HEK293 (cell line): ENCODE data around the gene RLF.

Source experiments
- CTCF ChIA-PET: fragments of 350-600 bp; formaldehyde crosslinking; extraction: SDS; loops from one replicate; lab custom pipeline; 2021; ENCODE audit warnings: antibody characterized with exemption; lab: Yijun Ruan, JAX
- POLR2A ChIA-PET: fragments of 300-600 bp; formaldehyde crosslinking; extraction: SDS; loops from one replicate; lab custom pipeline; 2020; ENCODE audit warnings: antibody characterized with exemption, inconsistent platforms; lab: Yijun Ruan, JAX
- H3K27ac ChIP-seq: fragments of 200-500 bp; sonication (Bioruptor generic); 2 replicates; pipeline ENCODE4 v1.5.1; 2014; ENCODE audit warnings: low read depth, low read length, control low read depth, inconsistent platforms; ENCODE audit errors: extremely low read depth
- H3K36me3 ChIP-seq, 2 experiments: fragments of 200-500 bp in 1 of 2; sonication (Bioruptor generic) in 1 of 2; 1 replicate in 1 of 2; 2 replicates in 1 of 2; pipeline ENCODE4 v1.5.1; 2014 to 2017; ENCODE audit warnings: inconsistent platforms in 2 of 2, low read length in 2 of 2; ENCODE audit not compliant: control insufficient read depth in 2 of 2, insufficient read depth in 1 of 2
- H3K4me1 ChIP-seq: fragments of 200-500 bp; sonication (Bioruptor generic); 2 replicates; pipeline ENCODE4 v1.5.1; 2014; ENCODE audit warnings: mild to moderate bottlenecking, low read length, inconsistent platforms; ENCODE audit not compliant: control insufficient read depth, insufficient read depth
- H3K4me3 ChIP-seq: 2 replicates; pipeline ENCODE4 v1.5.1; 2011; ENCODE audit warnings: low read depth, mild to moderate bottlenecking, control low read depth, low read length, moderate library complexity
- H3K9me3 ChIP-seq: fragments of 200-500 bp; sonication (Bioruptor generic); 2 replicates; pipeline ENCODE4 v1.5.1; 2014; ENCODE audit warnings: low read depth, low read length, inconsistent platforms; ENCODE audit not compliant: control insufficient read depth, insufficient read depth
- GLIS1 ChIP-seq: fragments of 450-650 bp; formaldehyde crosslinking; IDR thresholded peaks from 2 replicates; pipeline ENCODE4 v1.5.1; 2016; ENCODE audit warnings: missing biosample characterization, missing genetic modification characterization
- HOXD13 ChIP-seq: sonication (generic); formaldehyde crosslinking; IDR thresholded peaks from 2 replicates; pipeline ENCODE4 v1.8.0; 2022; ENCODE audit warnings: missing genetic modification reagents, borderline replicate concordance
- KLF8 ChIP-seq: fragments of 450-650 bp; formaldehyde crosslinking; IDR thresholded peaks from 2 replicates; pipeline ENCODE4 v1.5.1; 2016; ENCODE audit warnings: missing biosample characterization, missing genetic modification characterization
- PRDM1 ChIP-seq: fragments of 450-650 bp; formaldehyde crosslinking; IDR thresholded peaks from 2 replicates; pipeline ENCODE4; 2016; ENCODE audit warnings: missing biosample characterization, missing genetic modification characterization
- PRDM4 ChIP-seq: fragments of 450-650 bp; formaldehyde crosslinking; IDR thresholded peaks from 2 replicates; pipeline ENCODE4 v1.5.1; 2017; ENCODE audit warnings: missing biosample characterization, missing genetic modification characterization
- RBAK ChIP-seq: fragments of 450-650 bp; formaldehyde crosslinking; IDR thresholded peaks from 2 replicates; pipeline ENCODE4 v1.5.1; 2016; ENCODE audit warnings: missing biosample characterization, missing genetic modification characterization
- SP7 ChIP-seq: fragments of 450-650 bp; formaldehyde crosslinking; IDR thresholded peaks from 2 replicates; pipeline ENCODE4 v1.5.1; 2016; ENCODE audit warnings: missing biosample characterization, missing genetic modification characterization
- ZBTB17 ChIP-seq: fragments of 450-650 bp; formaldehyde crosslinking; IDR thresholded peaks from 2 replicates; pipeline ENCODE4 v1.5.1; 2016; ENCODE audit warnings: missing biosample characterization, missing genetic modification characterization
- ZNF121 ChIP-seq: fragments of 450-650 bp; formaldehyde crosslinking; IDR thresholded peaks from 2 replicates; pipeline ENCODE4 v1.5.1; 2016; ENCODE audit warnings: missing biosample characterization, missing genetic modification characterization
- ZNF140 ChIP-seq: fragments of 450-650 bp; formaldehyde crosslinking; IDR thresholded peaks from 2 replicates; pipeline ENCODE4 v1.5.1; 2016; ENCODE audit warnings: missing biosample characterization, missing genetic modification characterization
- ZNF239 ChIP-seq: fragments of 450-650 bp; formaldehyde crosslinking; IDR thresholded peaks from 2 replicates; pipeline ENCODE4 v1.5.1; 2016; ENCODE audit warnings: missing biosample characterization, missing genetic modification characterization
- ZNF311 ChIP-seq: fragments of 450-650 bp; formaldehyde crosslinking; IDR thresholded peaks from 2 replicates; pipeline ENCODE4 v1.5.1; 2017; ENCODE audit warnings: missing biosample characterization, missing genetic modification characterization, borderline replicate concordance
- ZNF433 ChIP-seq: fragments of 450-650 bp; formaldehyde crosslinking; IDR thresholded peaks from 2 replicates; pipeline ENCODE4 v1.5.1; 2016; ENCODE audit warnings: missing biosample characterization, missing genetic modification characterization, low read depth
- ZNF560 ChIP-seq: fragments of 450-650 bp; formaldehyde crosslinking; IDR thresholded peaks from 2 replicates; pipeline ENCODE4 v1.5.1; 2017; ENCODE audit warnings: missing biosample characterization, missing genetic modification characterization, borderline replicate concordance
- ZNF629 ChIP-seq: fragments of 450-650 bp; formaldehyde crosslinking; IDR thresholded peaks from 2 replicates; pipeline ENCODE4 v1.5.1; 2017; ENCODE audit warnings: missing biosample characterization, missing genetic modification characterization
- ZNF658 ChIP-seq: fragments of 450-650 bp; formaldehyde crosslinking; IDR thresholded peaks from 2 replicates; pipeline ENCODE4; 2016; ENCODE audit warnings: missing biosample characterization, missing genetic modification characterization
- ZNF660 ChIP-seq: fragments of 450-650 bp; IDR thresholded peaks from 2 replicates; pipeline ENCODE4 v1.5.1; 2018; ENCODE audit warnings: missing biosample characterization, mild to moderate bottlenecking, missing genetic modification characterization
- TF ChIP-seq, protein P1 (sequence below): fragments of 450-650 bp; formaldehyde crosslinking; IDR thresholded peaks from 2 replicates; pipeline ENCODE4 v1.5.1; 2017; ENCODE audit warnings: missing biosample characterization, mild to moderate bottlenecking, missing genetic modification characterization, moderate library complexity
- TF ChIP-seq, protein P2 (sequence below): fragments of 450-650 bp; formaldehyde crosslinking; IDR thresholded peaks from 2 replicates; pipeline ENCODE4 v1.5.1; 2016; ENCODE audit warnings: missing biosample characterization, missing genetic modification characterization

Gene RLF

DNA sequence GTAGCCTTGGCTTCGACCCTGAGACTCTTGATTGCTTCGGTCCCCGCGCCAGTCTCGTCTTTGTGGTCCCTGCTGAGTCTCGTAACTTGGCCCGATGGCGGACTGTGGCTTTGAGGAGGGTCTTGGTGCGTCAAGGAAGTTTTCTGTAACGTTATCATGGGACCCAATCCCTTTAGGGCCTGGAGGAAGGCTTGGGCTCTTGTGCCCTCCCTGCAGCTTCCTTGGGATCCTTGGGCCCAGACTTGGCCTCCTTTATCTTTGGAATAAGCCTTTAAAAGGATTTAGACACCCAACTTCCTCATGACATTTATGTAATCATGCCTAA is 97.2 kb downstream of the RLF start:
- H3K27ac ChIP-seq = peak overlapping the region; percentile 25; the same call in 1 of the 2 replicates
- CTCF ChIA-PET = interaction anchor here (0.8 to 1.2 kb wide), 2 partner anchors 80 to 87 kb away, joined by 4 to 5 read pairs; no protein-coding TSS in a partner anchor

GRCh38 chr1:40264354-40264781 is 103.2 kb downstream of the RLF start:
- H3K36me3 ChIP-seq = peaks cover 49 to 92% of the 10 kb centered on the region in 2 experiments
- H3K4me3 ChIP-seq = no peak overlapping the region
- CTCF ChIA-PET = interaction anchor here (1.2 kb wide), 1 partner anchor 51 kb away, joined by 4 read pairs; no protein-coding TSS in a partner anchor
- no peaks in the 10 kb centered on the region for H3K9me3 ChIP-seq
- H3K27ac ChIP-seq = no peak overlapping the region
- POLR2A ChIA-PET = no interaction called here
- peak; percentile 76 for TF ChIP-seq ZNF660 (tag by site-specific recombination)
- 0 out of 2 replicates have a peak, but pooled peaks have one; percentile 11 for TF ChIP-seq PRDM1 (tag by site-specific recombination)
- TF ChIP-seq SP7 (tag by site-specific recombination) = peak; percentile 97
- TF ChIP-seq, protein P1, sequence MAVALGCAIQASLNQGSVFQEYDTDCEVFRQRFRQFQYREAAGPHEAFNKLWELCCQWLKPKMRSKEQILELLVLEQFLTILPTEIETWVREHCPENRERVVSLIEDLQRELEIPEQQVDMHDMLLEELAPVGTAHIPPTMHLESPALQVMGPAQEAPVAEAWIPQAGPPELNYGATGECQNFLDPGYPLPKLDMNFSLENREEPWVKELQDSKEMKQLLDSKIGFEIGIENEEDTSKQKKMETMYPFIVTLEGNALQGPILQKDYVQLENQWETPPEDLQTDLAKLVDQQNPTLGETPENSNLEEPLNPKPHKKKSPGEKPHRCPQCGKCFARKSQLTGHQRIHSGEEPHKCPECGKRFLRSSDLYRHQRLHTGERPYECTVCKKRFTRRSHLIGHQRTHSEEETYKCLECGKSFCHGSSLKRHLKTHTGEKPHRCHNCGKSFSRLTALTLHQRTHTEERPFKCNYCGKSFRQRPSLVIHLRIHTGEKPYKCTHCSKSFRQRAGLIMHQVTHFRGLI (tag by site-specific recombination) = no peak
- peak; percentile 23; the same call in 1 of the 2 replicates for TF ChIP-seq ZBTB17 (tag by site-specific recombination)
- TF ChIP-seq, all 188 proteins: peak for 4
- no peaks in the 10 kb centered on the region for H3K4me1 ChIP-seq

More for the DNA sequence above, 97.2 kb downstream of the RLF start:
- TF ChIP-seq HOXD13 (CRISPR knock-in tag) = 0 out of 2 replicates have a peak, but pooled peaks have one; percentile 11
- TF ChIP-seq ZNF560 (tag by site-specific recombination) = no peak
- no peak for TF ChIP-seq ZNF658 (tag by site-specific recombination)
- H3K4me1 ChIP-seq = no peaks in the 10 kb centered on the region
- POLR2A ChIA-PET = interaction anchor here (0.6 to 1.8 kb wide), 5 partner anchors 11 to 218 kb away, joined by 3 to 13 read pairs (median 4); partner anchors contain the start of genes CAP1 and TMCO2
- H3K4me3 ChIP-seq = peak overlapping the region; percentile 89
- H3K36me3 ChIP-seq = peaks cover 20 to 40% of the 10 kb centered on the region in 2 experiments
- H3K9me3 ChIP-seq = no peaks in the 10 kb centered on the region

- ChIA-PET POLR2A (no interaction called here), CTCF (no interaction called here)
- Histone ChIP-seq H3K4me3 (no peak overlapping the region), H3K27ac (no peak overlapping the region), H3K36me3 (peaks cover 51 to 93% of the 10 kb centered on the region in 2 experiments), H3K4me1 (no peaks in the 10 kb centered on the region), H3K9me3 (no peaks in the 10 kb centered on the region)
- no peak for TF ChIP-seq ZNF239 (tag by site-specific recombination)
- TF ChIP-seq KLF8 (tag by site-specific recombination) = no peak
- no peak for TF ChIP-seq ZNF311 (tag by site-specific recombination)
- peak; percentile 83 for TF ChIP-seq ZNF121 (tag by site-specific recombination)
- no peak for TF ChIP-seq ZNF433 (tag by site-specific recombination)
- no peak for TF ChIP-seq ZNF140 (tag by site-specific recombination)
- no peak for TF ChIP-seq RBAK (tag by site-specific recombination)
These were observed 104.1 kb downstream of the RLF start for GRCh38 chr1:40265298-40265697.

DNA sequence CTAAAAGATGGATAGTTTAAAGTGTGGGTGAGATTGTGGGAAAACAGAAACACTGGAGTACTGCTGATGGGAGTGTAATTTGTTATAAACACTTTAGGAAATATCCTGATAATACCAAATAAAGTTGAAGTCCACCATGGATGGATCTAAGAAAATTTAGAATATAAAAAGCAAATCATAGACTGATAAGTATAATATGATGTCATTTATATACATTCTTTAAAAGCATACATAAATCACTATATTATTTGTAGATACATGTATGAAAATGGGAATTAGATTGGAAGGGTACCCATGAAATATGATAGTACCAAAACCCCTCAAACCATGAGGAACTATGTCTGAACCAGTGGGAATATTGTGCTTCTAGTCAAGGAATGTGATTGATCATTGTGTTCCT is 104.7 kb downstream of the RLF start:
- Histone ChIP-seq H3K9me3 (no peaks in the 10 kb centered on the region), H3K27ac (no peak overlapping the region), H3K4me3 (no peak overlapping the region), H3K36me3 (peaks cover 57 to 93% of the 10 kb centered on the region in 2 experiments), H3K4me1 (no peaks in the 10 kb centered on the region)
- POLR2A ChIA-PET = interaction anchor here (1.3 kb wide), 1 partner anchor 8 kb away, joined by 4 read pairs; no protein-coding TSS in a partner anchor
- CTCF ChIA-PET = no interaction called here
- no peak for TF ChIP-seq GLIS1 (tag by site-specific recombination)
- TF ChIP-seq, protein P2, sequence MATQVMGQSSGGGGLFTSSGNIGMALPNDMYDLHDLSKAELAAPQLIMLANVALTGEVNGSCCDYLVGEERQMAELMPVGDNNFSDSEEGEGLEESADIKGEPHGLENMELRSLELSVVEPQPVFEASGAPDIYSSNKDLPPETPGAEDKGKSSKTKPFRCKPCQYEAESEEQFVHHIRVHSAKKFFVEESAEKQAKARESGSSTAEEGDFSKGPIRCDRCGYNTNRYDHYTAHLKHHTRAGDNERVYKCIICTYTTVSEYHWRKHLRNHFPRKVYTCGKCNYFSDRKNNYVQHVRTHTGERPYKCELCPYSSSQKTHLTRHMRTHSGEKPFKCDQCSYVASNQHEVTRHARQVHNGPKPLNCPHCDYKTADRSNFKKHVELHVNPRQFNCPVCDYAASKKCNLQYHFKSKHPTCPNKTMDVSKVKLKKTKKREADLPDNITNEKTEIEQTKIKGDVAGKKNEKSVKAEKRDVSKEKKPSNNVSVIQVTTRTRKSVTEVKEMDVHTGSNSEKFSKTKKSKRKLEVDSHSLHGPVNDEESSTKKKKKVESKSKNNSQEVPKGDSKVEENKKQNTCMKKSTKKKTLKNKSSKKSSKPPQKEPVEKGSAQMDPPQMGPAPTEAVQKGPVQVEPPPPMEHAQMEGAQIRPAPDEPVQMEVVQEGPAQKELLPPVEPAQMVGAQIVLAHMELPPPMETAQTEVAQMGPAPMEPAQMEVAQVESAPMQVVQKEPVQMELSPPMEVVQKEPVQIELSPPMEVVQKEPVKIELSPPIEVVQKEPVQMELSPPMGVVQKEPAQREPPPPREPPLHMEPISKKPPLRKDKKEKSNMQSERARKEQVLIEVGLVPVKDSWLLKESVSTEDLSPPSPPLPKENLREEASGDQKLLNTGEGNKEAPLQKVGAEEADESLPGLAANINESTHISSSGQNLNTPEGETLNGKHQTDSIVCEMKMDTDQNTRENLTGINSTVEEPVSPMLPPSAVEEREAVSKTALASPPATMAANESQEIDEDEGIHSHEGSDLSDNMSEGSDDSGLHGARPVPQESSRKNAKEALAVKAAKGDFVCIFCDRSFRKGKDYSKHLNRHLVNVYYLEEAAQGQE (tag by site-specific recombination) = no peak
- no peak for TF ChIP-seq ZNF629 (tag by site-specific recombination)
- TF ChIP-seq ZNF140 (tag by site-specific recombination) = no peak
- TF ChIP-seq PRDM4 (tag by site-specific recombination) = no peak
